HG03575 (cell line): ENCODE measurements around the gene INO80C.

ENCODE experiments used
- ATAC-seq: cut with Tn5 transposase; IDR thresholded peaks from one replicate; pipeline ENCODE4 v1.9.1; 2021; ENCODE audit not compliant: unreplicated experiment, insufficient number of reproducible peaks, low FRiP score; ENCODE audit errors: extremely low read depth

Gene INO80C, protein sequence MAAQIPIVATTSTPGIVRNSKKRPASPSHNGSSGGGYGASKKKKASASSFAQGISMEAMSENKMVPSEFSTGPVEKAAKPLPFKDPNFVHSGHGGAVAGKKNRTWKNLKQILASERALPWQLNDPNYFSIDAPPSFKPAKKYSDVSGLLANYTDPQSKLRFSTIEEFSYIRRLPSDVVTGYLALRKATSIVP

DNA sequence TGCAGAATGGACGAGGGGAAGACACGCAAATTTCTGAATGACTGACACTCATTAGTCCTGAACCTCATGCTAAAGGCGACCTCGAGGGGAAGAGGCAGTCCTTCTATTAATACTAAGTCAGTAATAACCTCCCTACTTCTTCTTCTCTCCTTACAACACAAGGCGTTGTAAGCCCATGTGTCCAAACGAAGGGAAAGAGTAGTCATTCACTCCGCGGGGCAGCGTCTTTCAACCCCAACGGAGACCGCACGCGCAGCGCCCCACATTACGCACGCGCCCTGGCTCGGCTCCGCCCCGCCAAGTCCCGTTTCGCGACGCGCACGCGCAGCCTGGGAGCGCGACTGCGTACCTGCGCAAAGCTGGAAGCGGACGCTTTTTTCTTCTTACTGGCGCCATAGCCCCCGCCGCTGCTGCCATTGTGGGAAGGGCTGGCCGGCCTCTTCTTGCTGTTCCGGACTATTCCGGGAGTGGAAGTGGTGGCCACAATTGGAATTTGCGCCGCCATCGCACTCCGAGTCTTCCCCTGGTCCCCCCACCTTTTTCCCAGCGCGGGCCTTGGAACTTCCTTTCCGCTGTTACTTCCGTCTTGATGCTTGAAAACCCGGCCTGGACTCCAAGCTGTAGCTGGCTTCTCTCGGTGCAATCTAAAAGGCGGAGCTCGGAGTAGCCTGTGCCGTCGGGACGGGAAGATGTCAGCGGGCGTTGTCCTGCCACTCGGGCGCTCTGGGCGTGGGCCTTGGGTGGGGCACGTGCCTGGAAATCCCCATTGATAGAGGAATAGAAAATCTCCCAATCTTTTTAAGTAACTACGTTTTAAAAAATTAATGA, at the start of gene INO80C:
Gene INO80C, minus strand, starts transcription at position 591 of the 828 bp plus-strand sequence. Its CDS starts 86 bp downstream, at position 505.
- peak; percentile 47 for ATAC-seq

DNA sequence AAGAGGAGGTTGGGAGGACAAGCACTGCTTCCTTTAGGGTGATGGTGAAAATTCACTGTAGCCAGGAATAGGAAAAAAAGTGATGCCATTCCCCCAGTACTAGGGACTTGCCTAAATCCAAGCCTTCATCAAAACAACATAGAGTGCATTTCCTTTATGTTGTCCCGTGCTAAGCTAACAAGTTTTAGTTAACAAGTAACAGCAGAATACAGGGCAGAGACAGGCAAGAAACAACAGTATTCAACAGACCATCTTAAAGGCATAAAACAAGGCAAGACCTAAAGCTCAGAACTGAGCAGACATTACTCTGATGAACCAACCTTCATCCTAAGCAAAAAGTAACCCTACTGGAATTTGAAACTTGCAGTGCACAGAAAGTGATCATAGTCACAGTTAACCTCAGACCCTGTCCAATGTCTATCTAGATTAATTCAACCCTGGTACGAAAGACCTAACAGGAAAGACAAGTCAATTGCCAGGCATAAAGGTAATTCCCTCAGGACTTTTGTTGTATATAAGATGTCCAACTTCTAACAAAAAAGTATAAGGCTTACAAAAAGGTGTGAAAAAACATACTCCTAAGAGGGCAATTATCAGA, 49.3 kb upstream of the INO80C start:
- ATAC-seq: no peak

DNA sequence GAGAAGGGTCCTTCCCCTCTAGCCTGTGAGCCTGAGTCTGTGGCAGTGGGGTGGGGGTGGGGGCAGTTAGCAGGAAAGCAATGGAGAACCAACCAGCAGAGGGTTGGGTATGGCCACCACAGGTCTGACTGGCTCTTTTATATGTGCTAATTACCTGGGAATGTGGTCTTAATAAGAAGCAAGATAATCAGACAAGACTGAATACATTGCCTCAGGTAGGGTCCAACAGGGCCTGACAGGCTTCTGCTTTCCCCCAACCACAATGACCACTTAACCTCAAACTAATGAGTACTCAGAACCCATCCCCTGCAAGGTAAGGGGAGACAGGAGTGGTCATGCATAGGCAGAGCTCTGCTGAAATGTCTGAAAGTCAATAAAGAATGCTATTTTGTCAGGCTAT, 44.6 kb upstream of the INO80C start:
- ATAC-seq: no peak

DNA sequence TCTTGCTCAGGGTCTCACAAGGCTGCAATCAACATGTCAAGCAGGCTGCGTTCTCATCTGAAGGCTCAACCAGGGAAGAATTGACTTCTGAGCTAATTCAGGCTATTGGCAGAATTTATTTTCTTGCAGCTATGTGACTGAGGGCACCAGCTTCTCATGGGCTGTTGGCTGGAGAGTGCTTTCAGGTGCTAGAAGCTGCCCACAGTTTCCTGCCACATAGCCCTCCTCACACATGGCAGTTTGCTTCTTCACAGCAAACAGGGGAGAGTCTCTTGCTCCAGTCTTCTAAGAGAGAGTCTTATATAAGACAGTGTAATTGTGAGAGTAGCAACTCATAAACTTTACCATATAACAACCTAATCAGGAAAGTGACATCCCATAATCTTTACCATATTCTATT, 37.5 kb upstream of the INO80C start:
- no peak for ATAC-seq

DNA sequence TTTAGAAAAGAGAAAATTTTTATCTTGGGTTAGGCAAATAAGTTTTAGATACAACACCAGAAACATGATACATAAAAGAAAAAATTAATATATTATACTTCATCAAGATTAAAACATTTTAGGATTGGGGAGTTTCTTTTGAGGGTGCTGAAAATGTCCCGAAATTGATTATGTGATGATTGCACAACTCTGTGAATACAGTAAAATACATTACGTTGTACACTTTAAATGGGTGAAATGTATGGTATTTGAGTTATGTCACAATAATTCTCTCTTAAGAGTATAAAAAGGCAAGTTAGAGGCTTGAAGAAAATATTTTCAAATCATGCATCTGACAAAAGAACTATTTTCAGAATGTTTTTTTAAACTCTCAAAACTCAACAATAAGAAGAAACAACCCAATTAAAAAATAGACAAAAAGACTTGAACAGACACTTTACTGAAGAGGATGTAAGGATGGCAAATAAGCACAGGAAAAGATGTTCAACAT, 36.2 kb upstream of the INO80C start:
- ATAC-seq: no peak

DNA sequence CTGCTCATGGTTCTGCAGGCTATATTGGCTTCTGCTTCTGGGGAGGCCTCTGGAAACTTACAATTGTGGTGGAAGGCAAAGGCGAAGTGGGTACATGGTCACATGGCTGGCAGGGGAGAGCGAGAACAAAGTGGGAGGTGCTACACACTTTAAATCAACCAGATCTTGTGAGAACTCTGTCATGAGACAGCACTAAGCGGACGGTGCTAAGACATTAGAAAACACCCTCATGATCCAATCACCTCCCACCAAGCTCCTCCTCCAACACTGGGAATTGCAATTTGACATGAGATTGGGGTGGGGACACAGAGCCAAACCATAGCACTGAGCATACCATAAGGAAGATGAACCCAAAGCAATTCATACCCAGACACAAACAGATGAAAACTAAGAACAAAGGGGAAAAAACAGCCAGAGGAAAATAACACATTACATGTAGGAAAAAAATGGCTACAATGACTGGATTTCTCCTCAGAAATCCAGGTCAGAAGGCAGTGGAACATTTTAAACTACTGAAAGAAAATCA, 31.1 kb upstream of the INO80C start:
- no peak for ATAC-seq

DNA sequence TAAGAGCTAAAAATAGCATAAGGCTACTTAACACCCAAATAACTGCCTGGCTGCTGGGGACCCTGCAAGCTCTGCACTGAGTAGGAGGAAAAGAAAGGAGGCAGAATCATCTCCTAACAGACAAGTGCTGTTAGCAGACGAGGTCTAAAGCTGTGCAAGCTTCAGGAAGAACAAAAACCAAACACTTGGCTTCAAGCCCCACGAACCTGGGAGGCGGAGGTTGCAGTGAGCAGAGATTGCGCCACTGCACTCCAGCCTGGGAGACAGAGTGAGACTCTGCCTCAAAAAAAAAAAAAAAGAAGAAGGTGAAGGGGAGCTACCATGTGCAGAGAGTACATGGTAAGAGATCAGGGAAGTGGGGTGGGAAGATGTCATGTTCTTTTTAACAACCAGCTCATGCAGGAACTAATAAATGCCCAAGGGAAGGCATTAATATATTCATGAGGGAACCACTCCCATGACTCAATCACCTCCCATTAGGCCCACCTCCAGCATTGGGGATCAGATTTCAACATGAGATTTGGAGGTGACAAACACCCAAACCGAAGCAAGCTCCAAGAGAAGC, 28.8 kb upstream of the INO80C start:
- ATAC-seq: no peak

DNA sequence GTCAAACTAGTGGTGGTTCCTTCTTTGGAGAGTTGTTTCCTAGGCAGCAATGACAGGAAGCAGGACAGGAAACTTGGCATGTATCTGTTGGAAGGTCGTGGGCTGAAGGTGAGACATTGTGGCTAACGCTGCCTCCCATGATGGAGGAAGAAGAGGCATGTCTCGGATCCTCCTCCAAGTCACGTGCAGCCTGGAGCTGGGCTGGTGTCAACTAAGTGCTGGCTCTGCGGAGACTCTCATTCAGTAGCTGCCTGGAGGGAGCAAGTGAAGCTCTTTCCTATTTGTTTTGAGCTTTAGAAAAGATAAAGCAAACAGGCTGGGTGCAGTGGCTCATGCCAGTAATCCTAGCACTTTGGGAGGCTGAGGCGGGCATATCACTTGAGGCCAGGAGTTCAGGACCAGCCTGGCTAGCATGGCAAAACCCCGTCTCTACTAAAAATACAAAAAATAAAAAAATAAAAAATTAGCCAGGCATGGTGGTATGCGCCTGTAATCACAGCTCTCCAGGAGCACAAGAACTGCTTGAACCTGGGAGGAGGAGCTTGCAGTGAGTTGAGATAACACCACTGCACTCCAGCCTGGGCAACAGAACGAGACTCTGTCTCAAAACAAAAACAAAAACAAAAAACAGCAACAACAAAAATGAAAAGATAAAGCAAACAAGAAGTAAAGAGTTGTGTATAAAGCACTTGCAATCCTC, 28.2 kb upstream of the INO80C start:
- ATAC-seq: no peak

DNA sequence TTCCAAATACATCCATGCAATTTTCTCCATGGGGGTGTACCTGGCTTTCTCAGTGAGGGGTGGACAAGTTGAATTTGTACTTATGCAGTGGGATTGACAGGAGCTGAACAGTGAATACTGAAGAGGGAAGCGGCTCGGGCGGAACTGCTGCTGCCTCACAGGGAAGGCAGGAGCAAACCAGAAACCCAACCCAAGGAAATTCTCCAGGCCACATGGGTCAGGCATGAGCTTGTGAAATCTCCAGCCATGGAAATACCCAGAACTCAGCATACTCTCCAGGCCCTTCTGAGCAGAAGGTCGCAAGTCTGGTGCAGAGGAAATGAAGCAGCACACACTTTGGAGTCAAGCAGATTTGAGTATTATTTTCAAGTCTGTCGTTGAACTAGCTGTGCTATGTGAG, 26.5 kb upstream of the INO80C start:
- ATAC-seq: no peak

DNA sequence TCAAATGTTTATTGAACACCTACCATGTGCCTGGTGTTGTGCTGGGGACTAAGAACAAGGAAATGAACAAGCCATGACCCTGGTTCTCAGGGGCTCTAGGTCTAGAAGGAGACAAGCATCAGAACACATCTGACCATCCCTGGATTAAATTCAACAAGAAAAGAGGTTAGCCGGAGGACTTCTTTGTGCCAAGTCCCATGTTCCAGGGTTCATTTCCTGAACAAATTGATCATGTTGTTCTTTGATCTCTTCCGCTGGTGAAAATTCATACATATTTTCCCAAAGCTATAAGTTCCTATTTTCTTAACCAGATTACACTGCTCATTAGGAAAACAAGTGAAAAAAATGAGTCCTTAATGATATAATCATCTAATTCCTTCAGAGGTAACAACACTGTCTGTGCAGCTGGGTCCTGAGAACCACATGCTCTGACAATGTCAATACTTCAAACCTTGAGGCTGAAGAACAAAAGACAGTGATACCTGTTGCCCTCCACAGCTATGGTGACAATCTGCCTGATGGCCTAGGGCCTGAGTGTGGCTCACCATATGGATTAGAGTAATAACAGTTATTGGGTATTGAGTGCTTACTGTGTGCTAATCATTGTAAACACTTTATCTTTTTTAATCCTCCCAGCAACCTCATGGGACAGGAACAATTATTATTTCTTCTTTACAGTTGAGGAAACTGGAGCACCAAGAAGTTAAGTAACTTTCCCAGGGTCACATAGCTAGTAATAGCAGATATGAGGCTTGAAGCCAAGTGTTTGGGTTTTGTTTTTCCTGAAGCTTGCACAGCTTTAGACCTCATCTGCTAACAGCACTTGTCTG, 24.6 kb upstream of the INO80C start:
- no peak for ATAC-seq

DNA sequence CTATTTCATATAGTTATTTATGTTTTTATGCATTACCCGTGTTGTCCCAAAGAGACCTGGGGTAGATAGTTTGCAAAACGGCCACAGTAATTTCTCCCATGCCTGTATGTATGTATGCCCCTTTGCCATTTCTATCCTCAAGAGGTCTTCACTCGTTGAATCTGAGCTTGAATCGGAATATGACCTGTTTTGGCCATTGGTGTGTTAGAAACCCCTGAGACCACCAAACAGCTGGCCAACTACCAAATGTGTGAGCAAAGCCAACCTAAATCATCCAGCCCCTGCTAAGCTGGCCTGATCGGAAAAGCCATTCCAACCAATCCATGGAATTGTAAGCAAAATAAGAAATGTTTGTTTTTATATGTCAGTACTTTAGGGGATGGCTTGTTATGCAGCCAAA, 23.4 kb upstream of the INO80C start:
- ATAC-seq: no peak

DNA sequence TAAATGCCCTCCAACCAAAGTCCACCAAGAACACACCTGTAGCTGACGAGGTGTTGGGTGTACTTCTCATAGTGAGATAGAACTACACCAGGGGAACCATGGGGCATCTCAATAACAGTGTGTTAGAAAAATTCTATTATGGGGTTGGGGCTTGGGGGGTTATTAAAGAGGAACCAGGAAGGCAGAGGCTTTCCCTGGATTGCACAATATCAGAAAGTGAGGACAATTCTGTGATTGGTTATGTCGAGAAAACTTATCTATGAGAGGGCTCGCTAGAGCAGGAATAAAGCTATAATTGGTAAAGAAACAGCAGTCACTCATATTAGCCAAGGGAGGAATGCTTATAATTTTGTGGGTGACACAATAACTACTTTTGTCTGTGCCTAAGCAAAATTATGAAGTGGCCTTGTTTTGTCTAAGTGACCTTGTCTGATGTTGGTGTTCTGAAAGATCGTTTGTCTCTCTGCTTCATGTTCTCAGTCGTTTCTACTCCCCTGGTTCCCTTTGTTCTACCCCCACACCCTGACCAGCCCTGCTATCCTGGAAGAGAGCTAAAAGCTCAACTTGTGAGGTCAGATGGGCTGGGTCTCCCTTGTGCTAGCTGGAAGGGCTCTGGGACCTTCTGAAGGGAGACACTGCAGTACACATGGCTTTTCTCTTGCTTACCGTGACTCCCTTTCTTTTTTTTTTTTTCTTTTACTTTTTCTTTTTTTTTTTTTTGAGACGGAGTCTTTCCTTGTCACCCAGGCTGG, 21.6 kb upstream of the INO80C start:
- no peak for ATAC-seq

DNA sequence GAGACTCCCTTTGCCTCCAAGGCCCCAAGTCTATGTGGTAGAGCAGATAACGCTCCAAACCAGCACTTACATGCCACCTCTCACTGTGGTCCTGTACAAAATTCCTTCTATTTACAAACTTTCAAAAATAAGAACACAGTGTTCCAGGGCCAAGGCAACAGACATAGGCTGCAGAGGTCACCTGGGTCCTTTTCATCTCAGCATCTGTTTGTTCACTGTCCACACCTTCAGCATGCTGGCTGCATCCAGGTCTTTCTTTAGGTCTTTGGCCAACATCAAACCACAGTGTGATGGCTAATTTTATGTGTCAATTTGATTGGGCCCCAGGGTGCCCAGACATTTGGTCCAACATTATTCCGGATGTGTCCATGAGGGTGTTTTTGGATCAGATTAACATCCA, 20.0 kb upstream of the INO80C start:
- no peak for ATAC-seq

DNA sequence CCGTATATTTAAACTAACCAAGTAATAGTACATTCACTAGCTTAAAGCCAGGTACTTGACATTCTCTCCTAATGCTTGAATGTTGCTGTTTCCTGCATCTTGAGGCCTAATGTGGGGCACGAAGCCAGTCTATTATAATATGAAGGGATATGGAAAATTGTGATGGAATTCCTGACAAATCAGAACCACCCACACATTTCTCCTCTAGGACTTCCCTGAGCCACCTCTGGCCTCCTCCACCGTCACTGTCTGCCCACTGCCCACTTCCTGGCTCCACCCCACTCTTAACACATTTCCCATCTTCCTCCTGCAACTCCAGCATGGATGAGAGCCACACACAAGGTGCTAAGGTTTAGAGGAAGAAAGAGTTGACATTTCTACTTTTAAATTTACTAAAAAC, 19.0 kb upstream of the INO80C start:
- no peak for ATAC-seq

DNA sequence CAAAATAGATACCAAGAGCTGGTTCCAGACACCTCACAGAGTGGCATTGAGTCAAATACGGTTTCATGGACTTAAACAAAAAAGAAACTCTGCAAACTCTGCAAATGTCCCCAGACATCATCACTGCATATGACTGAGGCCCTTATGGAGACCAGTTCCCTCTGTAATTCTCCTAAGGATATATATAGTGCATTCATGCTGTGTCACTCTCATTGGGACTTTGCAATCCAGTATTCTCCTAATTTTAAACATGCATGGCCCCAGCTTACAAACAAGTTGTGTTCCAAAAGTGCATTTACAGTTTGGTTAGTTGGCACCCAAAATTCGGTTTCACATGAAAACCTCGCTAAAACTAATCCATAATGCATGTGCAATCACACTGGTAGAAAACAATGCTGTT, 18.6 kb upstream of the INO80C start:
- no peak for ATAC-seq

DNA sequence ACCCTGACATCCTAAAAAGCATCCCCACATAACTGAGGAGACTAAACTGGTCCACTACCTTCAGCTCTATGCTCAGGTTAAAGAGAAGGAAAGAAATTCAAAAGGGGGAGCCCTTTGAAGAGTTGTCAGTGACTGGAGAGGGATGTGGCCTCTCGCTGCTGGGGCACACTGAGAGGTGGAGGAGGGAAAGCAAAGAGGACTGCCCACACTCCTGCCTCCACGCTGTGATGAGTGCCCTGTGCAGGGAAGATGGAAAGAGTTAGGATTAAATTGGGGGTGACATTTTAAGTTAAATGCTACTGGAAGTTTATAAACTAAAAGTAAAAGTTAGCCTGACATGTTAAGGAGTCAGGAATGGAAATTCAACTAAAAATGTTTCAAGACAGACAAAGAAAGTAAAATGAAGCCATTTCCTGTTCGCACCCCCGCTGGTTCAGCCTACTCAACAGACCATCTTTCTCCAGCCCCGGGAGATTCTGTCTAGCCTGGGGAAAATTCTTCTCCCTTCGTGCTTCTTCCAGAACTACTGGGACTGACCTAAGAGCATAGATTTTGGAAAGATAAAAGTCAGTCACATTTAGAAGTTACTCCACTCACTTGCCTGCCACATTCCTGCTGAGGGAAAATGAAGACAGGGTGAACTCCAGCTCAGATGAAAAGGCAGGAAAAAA, 17.8 kb upstream of the INO80C start:
- ATAC-seq: no peak
